Hematopoietic multipotent progenitor cell treated with erythropoietin and hydrocortisone succinate and interleukin-3 and kit ligand, for 15 days (in vitro differentiated cells): ENCODE measurements around the gene VPS8.

Experiments
- DNase-seq: peaks from one replicate; pipeline ENCODE4 v3.0.0-alpha.2; 2015; ENCODE audit warnings: low spot score

VPS8 gene

DNA sequence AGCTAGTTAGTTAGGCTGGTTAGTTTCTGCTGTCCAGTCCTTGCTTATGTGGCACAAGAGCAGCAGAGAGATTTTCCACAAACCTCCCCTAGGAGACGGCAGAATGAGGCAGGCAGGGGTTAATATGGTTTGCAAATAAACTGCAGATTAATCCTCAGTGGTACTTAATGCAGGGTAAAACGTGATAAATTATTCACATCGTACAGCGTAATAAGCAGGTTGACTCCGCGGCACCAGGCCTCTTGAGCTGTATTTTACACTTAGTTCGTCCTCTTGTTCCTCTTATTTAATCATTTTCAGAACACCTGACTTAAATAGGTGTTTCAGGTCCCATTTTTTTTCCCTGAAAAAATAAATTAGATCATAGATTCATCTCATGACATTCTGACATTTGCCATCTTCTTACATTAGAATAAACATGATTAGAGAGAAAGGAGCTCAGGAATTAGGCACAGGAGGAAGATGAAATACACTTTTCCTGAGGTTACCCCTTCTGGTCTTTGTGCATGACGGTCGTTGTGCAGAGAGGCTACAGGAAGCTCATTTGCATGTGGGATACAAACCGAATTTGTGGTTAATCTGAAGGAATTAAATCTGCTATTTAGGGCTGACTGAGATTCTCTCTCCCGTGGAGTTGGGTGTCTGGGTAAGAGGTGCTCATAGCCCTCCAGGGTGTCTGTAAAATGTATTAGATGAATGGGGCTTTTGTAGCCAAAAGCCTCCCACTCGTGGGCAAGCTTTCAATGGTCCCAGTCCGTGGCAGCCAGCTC, 27.1 kb upstream of the VPS8 start:
- DNase-seq: no peak

DNA sequence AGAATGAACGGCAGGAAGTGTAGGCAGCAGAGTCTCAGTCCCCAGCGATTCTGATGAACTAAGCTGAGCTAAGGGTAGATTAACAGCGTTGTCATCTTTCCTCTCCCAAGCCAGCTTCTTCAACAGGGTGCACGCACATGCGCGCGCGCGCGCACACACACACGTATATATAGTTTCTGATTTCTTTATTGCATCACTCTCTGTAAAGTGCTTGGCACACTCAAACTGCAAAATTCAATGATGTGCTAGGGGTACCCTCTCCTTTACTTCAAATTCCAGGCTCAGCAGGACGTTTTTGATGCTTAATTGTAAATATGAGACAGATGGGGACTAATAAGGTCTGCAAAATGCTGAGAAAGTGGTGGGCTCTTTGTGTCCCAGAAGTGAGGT, 26.1 kb upstream of the VPS8 start:
- DNase-seq: no peak

DNA sequence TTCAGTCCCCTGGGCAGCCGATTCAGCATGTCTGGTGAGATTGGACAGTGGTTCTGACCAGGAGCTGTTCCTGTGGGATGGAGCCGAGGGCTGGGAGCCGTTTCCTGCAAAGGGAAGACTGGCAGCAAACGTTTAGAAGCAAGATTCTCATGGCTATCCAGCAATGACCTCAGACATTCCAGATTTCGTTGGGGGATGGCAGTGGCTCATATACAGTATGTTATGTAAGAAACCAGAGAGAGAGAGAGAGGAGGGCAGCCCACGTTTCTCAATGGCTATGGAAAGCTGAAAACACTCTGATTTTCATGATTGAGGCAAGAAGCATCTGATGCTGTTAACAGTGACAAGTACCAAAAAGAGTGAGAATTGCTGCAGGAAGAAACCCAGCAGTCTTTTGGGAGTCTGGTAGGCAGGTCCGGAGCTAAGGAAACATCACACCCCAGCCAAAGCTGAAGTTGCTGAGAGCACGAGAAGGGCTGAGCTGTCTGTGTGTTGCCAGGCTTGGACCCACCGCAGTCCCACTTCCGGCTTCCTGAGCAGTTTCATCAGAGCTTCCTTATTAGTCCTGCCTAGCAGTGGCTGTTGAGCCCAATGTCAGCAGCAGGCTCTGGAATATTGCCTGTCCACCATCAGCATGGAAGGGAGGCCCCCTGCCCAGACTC, 25.6 kb upstream of the VPS8 start:
- DNase-seq: no peak

DNA sequence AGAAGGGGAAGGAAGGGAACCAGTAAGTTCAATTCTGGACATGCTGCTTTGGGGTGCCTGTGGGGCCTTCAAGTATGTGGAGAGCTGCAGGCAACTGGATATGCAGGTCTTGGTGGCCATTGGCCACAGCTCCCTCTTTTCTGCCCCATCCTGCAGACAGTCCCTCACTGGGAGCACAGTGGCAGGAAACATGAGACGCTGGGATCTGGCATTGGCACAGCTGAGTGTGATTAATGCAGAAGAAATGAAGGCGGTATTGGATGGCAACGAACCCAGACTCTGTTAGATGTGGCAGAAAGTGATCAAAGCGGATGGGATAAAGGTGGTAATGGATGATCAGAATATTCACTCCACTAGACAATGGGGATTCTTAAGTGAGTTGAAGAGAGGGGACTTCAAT, 23.2 kb upstream of the VPS8 start:
- DNase-seq: no peak

DNA sequence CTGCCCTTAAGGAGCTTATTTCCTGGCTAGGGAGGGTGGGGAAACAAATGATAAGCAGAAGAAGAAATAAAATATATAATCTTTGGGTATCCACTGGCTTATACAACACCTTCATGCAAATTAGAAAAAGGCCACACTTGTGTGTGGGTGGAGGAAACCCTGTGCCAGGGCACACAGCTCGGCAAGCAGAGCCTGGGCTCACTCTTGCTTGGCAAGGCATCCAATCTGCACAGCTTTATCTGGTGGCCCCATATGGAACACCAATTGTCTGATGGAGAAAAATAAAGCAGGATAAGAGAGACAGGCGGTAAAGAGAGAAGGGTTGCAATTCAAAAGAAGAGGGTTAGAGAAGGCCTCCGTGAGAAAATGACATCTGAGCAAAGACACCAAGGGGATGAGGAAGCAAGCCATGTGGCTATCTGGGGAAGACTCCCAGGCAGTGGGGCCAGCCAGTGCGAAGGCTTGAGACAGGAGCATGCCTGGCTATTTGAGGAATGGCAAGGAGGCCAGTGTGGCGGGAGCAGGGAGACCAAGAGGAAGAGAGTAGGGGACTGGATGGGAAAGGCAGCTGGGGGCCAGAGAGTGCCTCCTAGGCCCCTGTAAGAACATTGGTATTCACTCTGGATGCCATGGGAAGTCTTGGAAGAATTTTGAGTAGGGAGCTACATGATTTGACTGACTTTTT, 22.5 kb upstream of the VPS8 start:
- no peak for DNase-seq

DNA sequence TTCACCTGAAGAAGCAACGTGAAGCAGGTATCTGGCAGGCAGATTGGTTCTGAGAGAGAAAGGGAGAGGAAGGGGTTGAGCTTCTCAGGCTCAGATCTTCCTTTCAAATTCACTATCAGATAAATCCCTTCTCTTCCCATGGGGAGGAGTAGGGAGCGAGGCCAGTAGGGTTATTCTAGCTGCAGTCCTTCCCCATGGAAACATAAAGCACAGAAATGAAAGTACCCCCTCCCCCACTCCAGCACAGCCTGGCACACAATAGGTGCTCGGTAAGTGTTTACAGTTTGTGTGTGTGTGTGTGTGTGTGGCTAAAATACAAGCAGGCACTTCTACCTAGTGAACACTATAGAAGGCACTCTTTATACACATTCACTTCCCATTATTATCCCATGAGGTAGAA, 20.8 kb upstream of the VPS8 start:
- no peak for DNase-seq

DNA sequence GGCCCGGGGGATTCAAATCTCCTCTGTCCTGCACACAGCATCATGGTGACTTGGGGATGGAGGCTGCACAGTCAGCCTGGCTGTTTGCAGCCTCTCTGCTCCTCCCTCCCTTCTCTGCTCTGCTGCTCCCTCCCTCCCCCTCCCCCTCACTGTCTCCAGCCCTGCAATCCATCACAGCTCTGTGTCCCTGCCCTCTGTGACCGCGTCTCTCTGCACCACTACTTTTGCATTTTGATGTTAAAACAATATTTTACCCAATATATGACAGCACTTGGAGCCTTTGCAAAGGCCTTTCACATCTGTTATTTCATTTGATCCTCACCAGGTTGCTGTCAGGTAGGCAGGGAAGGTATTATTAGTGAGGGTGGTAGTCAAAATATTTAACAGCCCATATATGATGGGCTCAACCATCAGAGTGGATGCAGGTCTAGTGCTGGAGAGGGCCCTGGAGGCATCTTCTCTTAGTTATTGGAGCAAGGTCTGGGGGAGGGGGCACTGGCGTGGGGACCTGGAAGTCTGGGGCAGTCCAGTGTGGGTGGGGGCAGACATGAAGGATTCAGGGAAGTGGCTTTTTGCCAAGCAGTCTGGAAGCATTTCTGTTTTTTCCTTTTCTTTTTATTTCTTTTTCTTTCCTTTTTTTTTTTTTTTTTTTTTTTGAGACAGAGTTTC, 16.3 kb upstream of the VPS8 start:
- no peak for DNase-seq

DNA sequence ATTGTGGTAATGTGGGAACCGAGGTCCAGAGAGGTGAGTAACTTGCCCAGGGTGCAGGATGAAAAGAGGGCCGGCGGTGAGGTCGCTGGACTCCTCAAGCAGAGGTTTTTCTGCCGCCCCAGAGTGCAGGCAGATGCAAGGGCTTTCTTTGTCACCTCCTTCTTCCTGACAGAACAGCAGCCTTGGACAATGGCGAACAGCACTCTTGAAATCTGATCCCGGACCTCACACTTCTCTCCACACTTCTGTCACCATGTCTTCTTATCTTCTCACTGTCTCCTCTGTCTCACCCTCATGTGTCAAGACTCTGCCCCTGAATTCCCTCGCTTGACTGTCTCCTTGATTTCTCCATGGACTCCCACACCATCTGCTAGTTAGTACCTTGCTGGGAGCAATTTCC, 15.4 kb upstream of the VPS8 start:
- no peak for DNase-seq

DNA sequence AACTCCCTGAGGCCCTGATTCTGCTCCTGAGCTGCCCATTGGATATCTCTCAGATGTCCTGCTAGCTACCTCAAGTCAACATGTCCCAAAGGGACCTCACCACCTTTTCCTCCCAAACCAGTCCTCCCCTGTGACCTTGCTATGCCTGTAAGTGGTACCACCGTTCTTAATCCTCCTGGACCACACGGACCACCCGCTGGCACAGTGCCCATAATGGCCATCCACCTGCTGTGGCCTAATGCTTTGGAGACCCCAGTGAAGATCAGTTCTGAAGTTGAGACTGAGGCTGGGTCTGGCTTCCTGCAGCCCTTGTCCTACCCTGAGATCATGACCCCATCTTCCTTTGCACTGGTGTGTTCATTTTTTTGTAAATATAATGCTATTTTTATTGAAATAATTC, 15.0 kb upstream of the VPS8 start:
- no peak for DNase-seq

DNA sequence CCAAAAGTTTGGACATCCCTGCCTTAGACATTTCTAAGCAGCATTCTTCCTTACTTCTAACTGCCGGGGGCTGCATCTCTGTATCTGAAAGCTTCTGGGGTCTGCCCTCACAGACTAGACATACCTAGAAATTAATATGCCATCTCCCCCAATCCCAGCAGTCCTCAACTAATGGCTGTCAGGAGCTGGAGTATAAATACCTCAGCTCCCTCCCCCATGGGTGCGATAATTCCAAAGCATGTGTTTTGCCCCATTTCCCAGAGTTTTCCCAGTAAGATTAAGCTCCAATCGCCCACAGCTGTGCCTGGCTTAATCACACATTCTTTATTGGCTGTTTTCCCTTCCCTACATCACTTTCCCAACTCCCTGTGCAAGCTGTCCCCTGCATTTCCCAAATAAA, 13.8 kb upstream of the VPS8 start:
- no peak for DNase-seq

DNA sequence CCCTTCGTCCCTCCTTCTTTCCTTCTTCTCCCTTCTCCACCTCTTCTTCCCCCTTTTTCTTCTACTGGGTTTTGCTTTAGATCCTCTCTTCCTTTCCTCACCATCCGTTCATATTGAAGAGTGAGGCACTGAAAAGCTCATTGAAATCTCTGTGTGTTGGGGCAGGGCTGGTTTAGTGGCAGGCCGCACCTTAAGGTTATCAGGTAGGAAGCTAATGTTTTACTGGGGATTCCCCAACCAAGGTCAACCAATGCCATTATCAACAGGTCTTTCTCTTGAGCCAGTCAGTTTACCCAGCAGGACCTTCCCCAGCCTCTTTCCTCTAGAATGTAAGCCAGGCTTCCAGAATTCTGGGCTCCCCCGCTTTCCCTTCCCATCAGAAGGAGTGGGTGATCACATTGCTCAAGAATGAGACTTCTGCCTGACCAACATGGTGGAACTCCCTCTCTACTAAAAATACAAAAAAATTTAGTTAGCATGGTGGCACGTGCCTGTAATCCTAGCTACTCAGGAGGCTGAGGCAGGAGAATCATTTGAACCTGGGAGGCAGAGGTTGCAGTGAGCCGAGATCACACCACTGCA, 11.5 kb upstream of the VPS8 start:
- no peak for DNase-seq

DNA sequence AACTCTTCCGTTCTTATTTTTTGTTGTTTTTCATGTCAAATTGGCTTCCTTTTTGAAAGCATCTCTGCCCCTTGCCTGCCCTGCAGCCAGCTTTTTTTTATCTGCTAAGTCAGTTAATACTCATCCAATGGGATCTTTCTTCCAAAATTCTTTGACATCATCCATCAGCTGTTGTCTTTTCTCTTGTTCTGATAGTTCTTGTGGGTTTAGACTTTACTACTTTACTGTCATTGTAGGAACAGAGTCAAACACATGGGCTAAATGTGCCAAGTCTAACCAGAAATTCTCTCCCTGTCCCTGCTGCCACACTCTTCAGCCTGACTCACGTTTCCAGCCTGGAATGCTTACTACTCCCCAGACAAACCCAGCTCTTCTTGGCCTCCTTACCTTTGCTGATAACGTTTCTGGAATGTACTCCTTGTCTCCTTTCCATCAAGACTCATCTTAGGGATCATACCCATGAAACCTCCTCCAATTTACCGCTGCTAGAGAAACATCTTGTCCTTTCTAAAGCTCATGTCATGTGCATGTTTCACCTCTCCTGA, 10.7 kb upstream of the VPS8 start:
- no peak for DNase-seq

DNA sequence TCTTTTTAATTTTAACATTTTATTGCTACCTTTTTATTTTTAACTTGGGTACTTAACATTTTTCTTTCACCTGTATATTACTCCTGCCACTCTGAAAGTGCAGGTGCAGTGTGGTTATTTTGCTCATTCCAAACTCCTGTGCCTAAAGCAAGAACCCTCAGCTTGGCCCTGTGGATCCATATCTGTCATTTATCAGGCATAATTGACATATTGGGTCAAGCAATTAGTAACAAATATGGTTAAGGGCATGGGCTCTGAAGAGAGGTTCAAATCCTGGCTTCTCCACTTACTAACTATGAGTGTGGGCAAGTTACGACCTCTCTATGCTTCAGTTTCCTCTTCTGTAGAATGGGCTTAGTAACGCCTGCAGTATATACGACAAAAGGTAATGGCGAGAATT, 9.8 kb upstream of the VPS8 start:
- DNase-seq: no peak

DNA sequence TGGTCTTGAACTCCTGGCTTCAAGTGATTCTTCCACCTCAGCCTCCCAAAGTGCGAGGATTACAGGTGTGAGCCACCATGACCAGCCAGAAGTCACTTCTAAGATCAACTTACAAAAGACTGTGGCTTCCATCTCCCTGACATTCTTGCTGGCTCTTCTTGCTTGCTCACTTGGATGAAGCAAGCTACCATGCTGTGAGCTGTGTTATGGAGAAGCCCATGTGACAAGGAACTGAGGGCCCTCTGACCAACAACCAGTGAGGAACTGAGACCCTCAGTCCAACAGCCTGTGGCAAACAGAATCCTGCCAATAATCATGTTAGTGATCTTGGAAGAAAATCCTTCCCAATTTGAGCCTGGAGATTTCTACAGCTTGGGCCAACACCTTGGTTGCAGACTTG, 7.2 kb upstream of the VPS8 start:
- no peak for DNase-seq

DNA sequence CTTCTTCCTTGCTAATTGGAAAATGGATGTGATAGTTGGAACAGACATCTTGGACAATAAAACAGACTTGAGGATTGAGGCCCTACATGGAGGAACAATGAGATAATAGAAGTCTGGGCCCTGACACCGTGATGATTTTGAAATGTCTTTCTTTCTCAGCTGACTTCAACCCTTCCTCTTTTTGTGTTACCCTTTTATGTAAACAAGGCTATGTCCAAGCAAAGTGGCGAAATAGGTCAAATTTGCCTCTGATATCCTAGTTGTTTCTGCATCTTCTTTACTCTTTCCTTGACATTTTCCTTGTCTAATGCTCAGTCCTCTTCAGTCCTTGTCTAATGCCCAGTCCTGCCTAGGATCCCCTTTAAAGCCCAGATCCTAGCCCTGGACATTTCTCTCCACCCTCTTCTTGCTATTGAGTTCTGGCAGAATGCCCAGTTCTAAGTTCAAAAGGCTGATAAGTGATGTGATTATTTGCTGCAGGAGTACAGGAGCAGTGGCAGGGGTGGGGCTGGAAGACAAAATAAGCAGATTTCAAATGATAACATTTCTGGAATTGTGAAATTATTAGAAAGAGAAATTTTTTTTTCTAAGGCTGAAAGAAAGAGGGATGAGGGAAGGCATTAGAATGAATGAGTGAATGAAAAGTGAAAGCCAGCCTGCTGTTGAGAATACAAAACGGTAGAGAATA, 6.5 kb upstream of the VPS8 start:
- DNase-seq: no peak

DNA sequence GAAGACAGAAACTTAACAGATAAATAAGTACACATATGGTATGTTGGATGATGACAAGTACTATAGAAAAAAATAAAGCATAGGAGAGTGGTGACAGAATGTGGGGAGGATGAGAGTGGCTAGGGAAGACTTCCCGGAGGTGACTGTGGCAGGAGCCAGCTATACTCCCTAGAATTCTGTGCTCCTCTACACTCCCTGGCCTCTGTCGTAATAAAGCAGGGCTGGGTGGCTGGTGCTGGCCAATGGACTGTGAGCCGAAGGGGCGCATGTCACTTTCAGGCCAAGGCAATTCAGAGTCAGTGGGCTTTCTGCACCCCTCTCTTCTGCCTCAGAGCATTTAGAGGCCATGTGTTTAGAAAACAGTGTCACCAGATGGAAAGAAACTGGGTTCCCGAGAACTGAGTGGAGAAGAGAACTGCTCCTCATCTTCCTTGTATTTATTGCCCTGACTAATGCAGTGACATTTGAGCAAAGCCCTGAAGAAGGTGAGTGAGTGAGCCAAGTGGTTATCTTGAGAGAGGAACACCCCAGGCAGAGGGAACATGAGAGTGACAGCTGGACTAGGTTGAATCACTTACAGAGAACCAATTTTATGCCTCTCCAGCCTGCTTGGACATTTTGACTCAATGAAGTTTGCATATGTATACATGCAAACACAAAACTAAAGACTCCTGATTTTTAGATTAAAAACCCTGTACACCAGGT, 5.2 kb upstream of the VPS8 start:
- no peak for DNase-seq

DNA sequence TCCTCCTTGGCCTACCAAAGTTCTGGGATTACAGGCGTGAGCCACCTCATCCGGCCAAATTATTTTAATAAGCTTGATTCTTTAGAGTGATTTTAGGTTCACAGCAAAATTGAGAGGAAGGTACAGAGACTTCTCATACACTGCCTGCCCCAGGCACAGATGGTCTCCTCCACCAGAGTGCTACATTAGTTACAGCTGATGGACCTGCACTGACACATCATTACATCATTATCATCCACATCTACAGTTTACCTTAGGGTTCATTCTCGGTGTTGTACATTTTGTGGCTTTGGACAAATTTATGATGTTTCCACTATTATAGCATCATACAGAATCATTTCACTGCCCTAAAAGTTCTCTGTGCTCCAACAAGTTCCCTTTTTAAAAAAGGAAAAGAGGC, 4.4 kb upstream of the VPS8 start:
- no peak for DNase-seq

DNA sequence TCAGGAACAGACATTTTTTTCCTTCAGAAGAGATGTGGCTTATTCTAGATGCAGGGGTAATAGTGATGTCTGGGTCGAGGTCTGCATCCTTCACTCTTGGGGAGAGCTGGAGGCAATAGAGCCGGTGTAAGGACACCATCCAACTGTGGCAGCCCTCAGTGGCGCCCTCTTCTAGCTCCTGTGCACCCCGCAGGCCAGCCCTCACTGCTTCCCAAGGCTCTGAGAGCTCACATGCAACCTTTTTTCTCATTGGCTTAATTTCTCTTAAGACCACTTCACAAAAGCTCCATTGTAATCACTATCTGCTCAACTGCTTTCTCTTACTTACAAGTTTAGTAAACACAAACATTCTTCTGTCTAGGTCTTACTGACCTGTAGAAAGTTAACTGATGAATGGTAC, 3.9 kb upstream of the VPS8 start:
- DNase-seq: no peak

DNA sequence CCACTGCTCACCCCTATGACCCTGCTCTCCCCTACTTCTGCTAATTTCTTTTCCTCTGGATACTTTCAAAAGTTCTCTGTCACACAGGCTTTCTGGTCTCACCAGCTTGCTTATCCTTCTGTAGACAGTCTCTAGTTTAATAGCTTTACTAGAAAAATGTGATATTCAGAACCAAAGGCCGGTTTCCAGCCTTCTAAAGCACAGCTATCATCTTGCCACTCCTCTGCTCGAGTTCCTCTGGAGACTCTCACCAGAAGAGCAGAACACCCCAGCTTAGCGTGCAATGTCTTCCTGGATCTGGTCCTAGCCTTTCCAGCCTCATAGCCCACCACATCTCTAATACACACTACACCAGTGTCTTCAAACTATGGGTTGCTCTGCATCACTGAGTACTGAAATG, 1.8 kb upstream of the VPS8 start:
- DNase-seq: no peak

DNA sequence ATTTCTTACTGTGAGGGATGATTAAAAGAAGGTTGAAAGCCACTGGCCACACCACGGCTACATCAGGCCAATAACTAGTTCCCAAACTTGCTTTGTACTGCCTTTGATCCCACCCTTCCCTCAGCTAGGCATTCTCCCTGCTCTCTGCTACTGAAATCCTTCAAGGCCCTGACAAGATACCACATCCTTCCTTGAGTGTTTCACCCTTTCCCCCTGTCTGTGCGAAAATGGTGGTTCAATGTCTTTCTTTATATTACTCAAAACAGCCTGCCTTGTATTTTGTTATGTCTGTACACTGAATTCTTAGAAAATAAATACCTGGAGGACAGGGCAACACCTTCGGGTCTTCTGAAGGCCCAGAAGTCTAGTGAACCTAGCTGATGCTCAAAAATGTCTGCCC, 932 bp upstream of the VPS8 start:
- DNase-seq: no peak

DNA sequence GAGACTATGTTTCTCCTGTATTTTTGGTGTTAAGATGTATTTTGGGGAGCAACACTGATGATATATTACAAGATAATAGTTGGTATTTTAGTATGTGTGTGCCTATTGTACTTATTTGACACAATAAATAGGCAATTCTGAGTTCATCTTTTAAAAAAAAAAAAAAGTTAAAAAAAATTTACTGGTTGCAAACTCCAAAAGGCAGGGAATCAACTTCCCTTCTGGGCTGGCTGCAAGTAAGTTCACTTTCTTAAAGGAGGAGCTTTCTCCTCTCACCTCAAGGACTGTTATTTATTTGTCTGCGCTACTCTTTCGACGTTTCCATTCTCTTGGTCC, 335 bp upstream of the VPS8 start:
- no peak for DNase-seq
